ENCODE data around the gene NRAS.
"Not testable (repeated sequence)": the region's sequence is repeated elsewhere in the genome, so short reads cannot be mapped to it uniquely, and the experiment has no call there.

Gene NRAS

GRCh38 chr1:114755006-114755931 lies 38.7 kb upstream of the NRAS start:
- Histone ChIP-seq H3K27me3 (ENCODE audit: low read length) (no peaks in the 10 kb centered on the region), H3K9me3 (ENCODE audit: insufficient read depth, low read length) (no peaks in the 10 kb centered on the region), H4K20me1 (ENCODE audit: low read depth, low read length) (peaks cover 60% of the 10 kb centered on the region), H3K9me2 (replicated peaks; ENCODE audit: insufficient read depth, low read length) (no peaks in the 10 kb centered on the region), H3K27ac (ENCODE audit: low read depth, low read length) (peak overlapping the region; percentile 92), H3K9ac (ENCODE audit: low read length) (peak overlapping the region; percentile 98), H2AFZ (ENCODE audit: low read depth, low read length, severe bottlenecking) (no peak overlapping the region), H3K79me2 (ENCODE audit: insufficient read depth, low read length) (peaks cover 75% of the 10 kb centered on the region), H3K4me3 (ENCODE audit: insufficient read depth, low read length, poor library complexity, severe bottlenecking) (peak overlapping the region; percentile 96), H3K36me3 (ENCODE audit: low read length) (peaks cover 6% of the 10 kb centered on the region; the same call in 1 of the 2 replicates), H3K4me2 (ENCODE audit: low read depth, low read length, poor library complexity, severe bottlenecking) (peak overlapping the region; percentile 88), H3F3A (ENCODE audit: insufficient read depth) (peaks cover 14% of the 10 kb centered on the region)
- no peak for TF ChIP-seq CTCF (IDR thresholded peaks at IDR 0.05; ENCODE audit: insufficient read depth, low read length, poor library complexity, severe bottlenecking)

- not testable (repeated sequence) for H3K4me3 ChIP-seq (ENCODE audit: insufficient read depth, low read length, poor library complexity, severe bottlenecking); H3K9me3 ChIP-seq (ENCODE audit: insufficient read depth, low read length); H3K9ac ChIP-seq (ENCODE audit: low read length); H2AFZ ChIP-seq (ENCODE audit: low read depth, low read length, severe bottlenecking); H3K27ac ChIP-seq (ENCODE audit: low read depth, low read length); H3K9me2 ChIP-seq (replicated peaks; ENCODE audit: insufficient read depth, low read length); H3K27me3 ChIP-seq (ENCODE audit: low read length)
- Histone ChIP-seq H3K36me3 (ENCODE audit: low read length) (peaks cover 22% of the 10 kb centered on the region), H3K4me2 (ENCODE audit: low read depth, low read length, poor library complexity, severe bottlenecking) (peak overlapping the region; percentile 88), H3K79me2 (ENCODE audit: insufficient read depth, low read length) (peaks cover 90% of the 10 kb centered on the region), H4K20me1 (ENCODE audit: low read depth, low read length) (peaks cover 74% of the 10 kb centered on the region), H3F3A (ENCODE audit: insufficient read depth) (peaks cover 14% of the 10 kb centered on the region)
These were observed 37.1 kb upstream of the NRAS start for GRCh38 chr1:114753702-114754101.

- H3K4me3 ChIP-seq (ENCODE audit: insufficient read depth, low read length, poor library complexity, severe bottlenecking) = no peak overlapping the region
- H4K20me1 ChIP-seq (ENCODE audit: low read depth, low read length) = peaks cover 78% of the 10 kb centered on the region
- no peaks in the 10 kb centered on the region for H3K9me2 ChIP-seq (replicated peaks; ENCODE audit: insufficient read depth, low read length)
- H3K9me3 ChIP-seq (ENCODE audit: insufficient read depth, low read length) = no peaks in the 10 kb centered on the region
- H3K36me3 ChIP-seq (ENCODE audit: low read length) = peaks cover 27% of the 10 kb centered on the region
- H2AFZ ChIP-seq (ENCODE audit: low read depth, low read length, severe bottlenecking) = no peak overlapping the region
- H3K4me2 ChIP-seq (ENCODE audit: low read depth, low read length, poor library complexity, severe bottlenecking) = peak overlapping the region; percentile 13
- no peaks in the 10 kb centered on the region for H3K27me3 ChIP-seq (ENCODE audit: low read length)
- TF ChIP-seq EZH2phosphoT487 (conservative IDR thresholded peaks at IDR 0.05; ENCODE audit: low read length) (no peak), CTCF (IDR thresholded peaks at IDR 0.05; ENCODE audit: insufficient read depth, low read length, poor library complexity, severe bottlenecking) (no peak)
- no peak overlapping the region for H3K9ac ChIP-seq (ENCODE audit: low read length)
- peaks cover 14% of the 10 kb centered on the region for H3F3A ChIP-seq (ENCODE audit: insufficient read depth)
- no peak overlapping the region for H3K27ac ChIP-seq (ENCODE audit: low read depth, low read length)
- H3K79me2 ChIP-seq (ENCODE audit: insufficient read depth, low read length) = peaks cover 96% of the 10 kb centered on the region
These were observed 36.6 kb upstream of the NRAS start for GRCh38 chr1:114753143-114753542.

GRCh38 chr1:114750780-114751179 lies 34.2 kb upstream of the NRAS start:
- no peak overlapping the region for H3K9ac ChIP-seq (ENCODE audit: low read length)
- H3K27ac ChIP-seq (ENCODE audit: low read depth, low read length) = no peak overlapping the region
- peaks cover 83% of the 10 kb centered on the region for H4K20me1 ChIP-seq (ENCODE audit: low read depth, low read length)
- TF ChIP-seq CTCF (IDR thresholded peaks at IDR 0.05; ENCODE audit: insufficient read depth, low read length, poor library complexity, severe bottlenecking) (no peak), EZH2phosphoT487 (conservative IDR thresholded peaks at IDR 0.05; ENCODE audit: low read length) (no peak)
- peaks cover 100% of the 10 kb centered on the region for H3K79me2 ChIP-seq (ENCODE audit: insufficient read depth, low read length)
- H3F3A ChIP-seq (ENCODE audit: insufficient read depth) = peaks cover 7% of the 10 kb centered on the region
- H3K27me3 ChIP-seq (ENCODE audit: low read length) = no peaks in the 10 kb centered on the region
- H3K36me3 ChIP-seq (ENCODE audit: low read length) = peaks cover 46% of the 10 kb centered on the region
- H3K4me3 ChIP-seq (ENCODE audit: insufficient read depth, low read length, poor library complexity, severe bottlenecking) = no peak overlapping the region
- no peaks in the 10 kb centered on the region for H3K9me3 ChIP-seq (ENCODE audit: insufficient read depth, low read length)
- no peak overlapping the region for H2AFZ ChIP-seq (ENCODE audit: low read depth, low read length, severe bottlenecking)
- H3K4me2 ChIP-seq (ENCODE audit: low read depth, low read length, poor library complexity, severe bottlenecking) = no peak overlapping the region
- no peaks in the 10 kb centered on the region for H3K9me2 ChIP-seq (replicated peaks; ENCODE audit: insufficient read depth, low read length)

Measured in SU-DHL-6 (cell line).